ENCODE measurements around the gene PRDM16.

The PRDM16 gene

GRCh38 chr1:3194760-3195479 is 125.9 kb downstream of the PRDM16 start:
- ChIA-PET CTCF (no interaction called here), POLR2A (no interaction called here)
- Histone ChIP-seq H3K27ac (ENCODE audit: extremely low read depth, low read depth, low read length) (no peak overlapping the region), H3K4me3 (ENCODE audit: low read depth, low read length) (no peak overlapping the region), H3K4me1 (ENCODE audit: control insufficient read depth, insufficient read depth, low read length) (no peaks in the 10 kb centered on the region), H3K9me3 (ENCODE audit: control insufficient read depth, insufficient read depth, low read depth, low read length) (no peaks in the 10 kb centered on the region), H3K36me3 (ENCODE audit: control insufficient read depth in 2 of 2, insufficient read depth in 1 of 2, low read length in 2 of 2) (peaks cover 0 to 8% of the 10 kb centered on the region in 2 experiments; a peak in 1 of 3 replicates)
- TF ChIP-seq ZFHX2 (tag by site-specific recombination; conservative IDR thresholded peaks at IDR 0.05) (0 out of 2 replicates have a peak, but pooled peaks have one; percentile 14), ZSCAN23 (tag by site-specific recombination; IDR thresholded peaks at IDR 0.05) (no peak), ZNF366 (tag by site-specific recombination; conservative IDR thresholded peaks at IDR 0.05) (no peak), OVOL3 (tag by site-specific recombination; IDR thresholded peaks at IDR 0.05) (no peak), GLI4 (tag by site-specific recombination; IDR thresholded peaks at IDR 0.05) (no peak), ZNF621 (tag by site-specific recombination; IDR thresholded peaks at IDR 0.05) (no peak), GLIS1 (tag by site-specific recombination; IDR thresholded peaks at IDR 0.05) (no peak), EGR2 (tag by site-specific recombination; IDR thresholded peaks at IDR 0.05; ENCODE audit: low read depth) (0 out of 2 replicates have a peak, but pooled peaks have one; percentile 11)

- Histone ChIP-seq H3K4me3 (ENCODE audit: low read depth, low read length) (no peak overlapping the region), H3K36me3 (ENCODE audit: control insufficient read depth in 2 of 2, insufficient read depth in 1 of 2, low read length in 2 of 2) (peaks cover 0 to 8% of the 10 kb centered on the region in 2 experiments; a peak in 1 of 3 replicates), H3K9me3 (ENCODE audit: control insufficient read depth, insufficient read depth, low read depth, low read length) (no peaks in the 10 kb centered on the region), H3K27ac (ENCODE audit: extremely low read depth, low read depth, low read length) (no peak overlapping the region), H3K4me1 (ENCODE audit: control insufficient read depth, insufficient read depth, low read length) (no peaks in the 10 kb centered on the region)
- ChIA-PET POLR2A (no interaction called here), CTCF (no interaction called here)
- TF ChIP-seq KLF9 (tag by site-specific recombination; IDR thresholded peaks at IDR 0.05; ENCODE audit: low read depth) (peak; percentile 17; the same call in 1 of the 2 replicates), ZNF571 (tag by site-specific recombination; IDR thresholded peaks at IDR 0.05) (no peak), ZNF132 (tag by site-specific recombination; IDR thresholded peaks at IDR 0.05; ENCODE audit: borderline replicate concordance) (no peak)
Observed at GRCh38 chr1:3195480-3195815, 126.4 kb downstream of the PRDM16 start.

GRCh38 chr1:3195966-3196515 is 127.0 kb downstream of the PRDM16 start:
- H3K27ac ChIP-seq (ENCODE audit: extremely low read depth, low read depth, low read length) = no peak overlapping the region
- no peaks in the 10 kb centered on the region for H3K9me3 ChIP-seq (ENCODE audit: control insufficient read depth, insufficient read depth, low read depth, low read length)
- H3K4me3 ChIP-seq (ENCODE audit: low read depth, low read length) = no peak overlapping the region
- ChIA-PET POLR2A (no interaction called here), CTCF (interaction anchor here (0.6 kb wide), 1 partner anchor 420 kb away, joined by 3 read pairs; no protein-coding TSS in a partner anchor)
- peaks cover 0 to 8% of the 10 kb centered on the region in 2 experiments; a peak in 1 of 3 replicates for H3K36me3 ChIP-seq (ENCODE audit: control insufficient read depth in 2 of 2, insufficient read depth in 1 of 2, low read length in 2 of 2)
- no peaks in the 10 kb centered on the region for H3K4me1 ChIP-seq (ENCODE audit: control insufficient read depth, insufficient read depth, low read length)
- TF ChIP-seq ZNF654 (tag by site-specific recombination; IDR thresholded peaks at IDR 0.05; ENCODE audit: low read depth) (no peak), ZNF19 (tag by site-specific recombination; IDR thresholded peaks at IDR 0.05; ENCODE audit: low read depth) (no peak), GFI1B (tag by site-specific recombination; IDR thresholded peaks at IDR 0.05) (no peak), WT1 (tag by site-specific recombination; IDR thresholded peaks at IDR 0.05) (no peak), PRDM4 (tag by site-specific recombination; IDR thresholded peaks at IDR 0.05) (no peak), ZNF138 (tag by site-specific recombination; IDR thresholded peaks at IDR 0.05; ENCODE audit: borderline replicate concordance) (no peak), RBAK (tag by site-specific recombination; IDR thresholded peaks at IDR 0.05) (no peak), REPIN1 (tag by site-specific recombination; IDR thresholded peaks at IDR 0.05; ENCODE audit: low read depth) (no peak), ZFP41 (tag by site-specific recombination; IDR thresholded peaks at IDR 0.05; ENCODE audit: borderline replicate concordance) (no peak), ZNF610 (tag by site-specific recombination; IDR thresholded peaks at IDR 0.05; ENCODE audit: borderline replicate concordance) (no peak), EGR2 (tag by site-specific recombination; IDR thresholded peaks at IDR 0.05; ENCODE audit: low read depth) (no peak), ZFP37 (tag by site-specific recombination; IDR thresholded peaks at IDR 0.05) (no peak), ZNF639 (tag by site-specific recombination; IDR thresholded peaks at IDR 0.05) (no peak), ZNF391 (tag by site-specific recombination; IDR thresholded peaks at IDR 0.05; ENCODE audit: borderline replicate concordance, low read depth) (no peak)
